OCI-LY3 (cell line): ENCODE data around the gene LAMA3.

Experiments used
- CTCF ChIP-seq: fragments of 200-600, 300-600 bp; sonication (generic); IDR thresholded peaks from 2 replicates; pipeline ENCODE4 v1.5.1; 2014; ENCODE audit warnings: antibody characterized with exemption, low read length, low read depth
- EZH2phosphoT487 ChIP-seq: fragments of 200-600 bp; shearing (Covaris generic); IDR thresholded peaks from 2 replicates; pipeline ENCODE4 v1.6.1; 2018; ENCODE audit warnings: antibody characterized with exemption, mixed run types, low read depth

- TF ChIP-seq CTCF (no peak), EZH2phosphoT487 (no peak)
Observed at GRCh38 chr18:23986600-23987359, 297.5 kb downstream of the LAMA3 start.
